Neural cell (in vitro differentiated cells): ENCODE results near the gene YTHDC2.

Experiments
- CTCF ChIP-seq: fragments of 450-650 bp; IDR thresholded peaks from 2 replicates; pipeline ENCODE4 v1.5.1; 2014; ENCODE audit warnings: antibody characterized with exemption, mild to moderate bottlenecking, moderate library complexity; ENCODE audit not compliant: poor library complexity, severe bottlenecking
- EP300 ChIP-seq: fragments of 450-650 bp; conservative IDR thresholded peaks from 2 replicates; pipeline ENCODE4 v1.6.1; 2014; ENCODE audit warnings: antibody characterized with exemption, mild to moderate bottlenecking, moderate library complexity; ENCODE audit not compliant: poor library complexity, severe bottlenecking
- EZH2 ChIP-seq: fragments of 200-600, 300-800 bp; shearing (Covaris generic), sonication (generic); IDR thresholded peaks from 2 replicates; pipeline ENCODE4 v1.6.1; 2014; ENCODE audit warnings: antibody characterized with exemption, low read length, borderline replicate concordance, mild to moderate bottlenecking; ENCODE audit not compliant: insufficient read depth, poor library complexity, severe bottlenecking
- POLR2AphosphoS5 ChIP-seq: IDR thresholded peaks from 2 replicates; pipeline ENCODE4 v1.6.1; 2012

DNA sequence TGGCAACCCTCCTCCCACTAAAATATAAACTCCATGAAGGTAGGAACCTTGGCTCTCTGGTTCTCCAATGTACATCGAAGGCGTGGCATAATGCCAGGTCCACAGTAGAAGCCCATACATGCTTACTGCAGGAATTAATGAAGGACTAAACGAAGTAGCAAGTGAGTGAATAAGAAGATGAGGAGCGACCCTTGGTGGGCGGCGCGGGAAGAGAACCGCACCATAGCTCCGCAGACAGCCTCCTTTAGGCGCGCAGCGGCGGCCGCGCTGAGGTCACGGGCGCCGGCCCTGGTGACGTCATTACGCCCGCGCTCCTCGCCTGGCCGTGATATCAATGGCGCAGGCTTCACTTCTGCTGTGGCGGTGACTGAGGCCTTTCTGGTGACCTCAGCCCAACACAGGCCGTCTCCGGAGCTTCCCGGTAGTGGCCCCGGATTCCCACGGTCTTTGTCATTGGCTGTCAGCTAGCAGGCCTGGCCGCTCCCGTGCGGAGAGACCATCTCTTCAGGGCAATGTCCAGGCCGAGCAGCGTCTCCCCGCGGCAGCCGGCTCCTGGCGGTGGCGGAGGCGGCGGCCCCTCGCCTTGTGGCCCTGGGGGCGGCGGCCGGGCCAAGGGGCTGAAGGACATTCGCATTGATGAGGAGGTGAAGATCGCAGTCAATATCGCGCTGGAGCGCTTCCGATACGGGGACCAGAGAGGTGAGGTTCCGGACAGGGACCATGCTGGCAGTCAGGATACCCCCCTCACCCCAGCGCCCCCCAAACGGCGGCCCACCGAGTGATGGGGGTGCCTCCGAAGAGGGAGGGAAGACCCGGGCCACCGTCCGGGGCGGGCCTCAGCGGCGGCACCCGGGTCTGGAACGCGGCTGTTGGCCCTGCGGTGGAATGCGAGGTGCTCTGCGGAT, at the start of gene YTHDC2:
- TF ChIP-seq POLR2AphosphoS5, result peak; percentile 99
- TF ChIP-seq CTCF, result peak; percentile 89
- TF ChIP-seq EP300, result no peak
- TF ChIP-seq EZH2, result no peak
